LNCAP (cell line): Measurements from ENCODE around the gene MGAT4C.

Experiments used
- CTCF ChIP-seq: fragments of 450-650 bp; IDR thresholded peaks from 2 replicates; pipeline ENCODE4 v1.5.1; 2017; ENCODE audit warnings: mild to moderate bottlenecking

Gene MGAT4C

GRCh38 chr12:85923767-85924331 is 332.3 kb downstream of the MGAT4C start:
- TF ChIP-seq CTCF = peak; percentile 67

- peak; percentile 68 for TF ChIP-seq CTCF
Observed at GRCh38 chr12:85920324-85920947, 335.8 kb downstream of the MGAT4C start.
